ENCODE data around the gene RHOBTB1.

Gene RHOBTB1

GRCh38 chr10:60853637-60854036 lies 90.3 kb downstream of the RHOBTB1 start:
- Histone ChIP-seq H4K8ac (ENCODE audit: low read depth, low read length) (no peak overlapping the region), H2AK5ac (ENCODE audit: low read length) (no peak overlapping the region), H3K27me3 (ENCODE audit: insufficient read depth, low read length, poor library complexity) (no peaks in the 10 kb centered on the region), H3K18ac (ENCODE audit: low read length) (no peak overlapping the region), H3K9ac (ENCODE audit: low read length) (no peak overlapping the region), H3K4me1 (ENCODE audit: control insufficient read depth, low read depth, low read length) (no peaks in the 10 kb centered on the region), H3K4me2 (ENCODE audit: low read length) (no peak overlapping the region), H2BK15ac (replicated peaks; ENCODE audit: low read depth) (no peak overlapping the region), H3K56ac (ENCODE audit: low read length) (no peak overlapping the region), H3K4ac (ENCODE audit: low read depth, low read length) (no peak overlapping the region), H2BK5ac (ENCODE audit: low read length) (no peak overlapping the region), H3K36me3 (ENCODE audit: control insufficient read depth, insufficient read depth, low read length) (no peaks in the 10 kb centered on the region), H2BK120ac (ENCODE audit: low read depth, low read length) (no peak overlapping the region), H3K23ac (ENCODE audit: low read length) (no peak overlapping the region), H3K79me1 (ENCODE audit: low read length) (no peaks in the 10 kb centered on the region), H3K79me2 (ENCODE audit: control insufficient read depth, insufficient read depth, low read length) (no peaks in the 10 kb centered on the region), H3K27ac (ENCODE audit: low read depth, low read length) (no peak overlapping the region), H3K4me3 (ENCODE audit: low read length) (no peak overlapping the region), H4K5ac (ENCODE audit: low read length) (no peak overlapping the region)
- WGBS (ENCODE audit: extremely low coverage, insufficient coverage, low lambda C conversion rate): no CpG with 5 or more reads among the region's 3 CpGs
- no peak for DNase-seq

DNA sequence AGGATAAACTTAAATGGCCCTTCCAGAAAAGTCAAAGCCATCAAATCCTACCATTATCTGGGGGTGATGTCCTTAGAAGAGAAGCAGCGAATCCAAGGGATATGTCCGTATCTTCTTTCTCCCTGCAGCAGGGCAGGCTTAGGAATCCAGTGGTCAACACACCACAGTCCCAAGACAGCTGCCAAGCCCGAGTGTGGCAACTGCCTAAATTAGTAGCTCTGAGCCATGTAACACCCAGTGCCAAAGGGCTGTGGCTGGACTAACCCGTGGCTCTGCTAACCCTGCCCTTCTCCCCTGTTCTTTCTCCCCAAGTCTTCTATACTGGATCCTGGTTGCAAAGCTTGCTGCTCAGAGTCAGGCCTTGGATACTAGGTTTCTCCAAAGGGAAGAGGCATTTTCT lies 90.9 kb downstream of the RHOBTB1 start:
- no CpG with 5 or more reads among the region's 4 CpGs for WGBS (ENCODE audit: extremely low coverage, insufficient coverage, low lambda C conversion rate)

GRCh38 chr10:60849740-60850139 lies 94.2 kb downstream of the RHOBTB1 start:
- Histone ChIP-seq H3K4me1 (ENCODE audit: control insufficient read depth, low read depth, low read length) (no peaks in the 10 kb centered on the region), H3K9ac (ENCODE audit: low read length) (no peak overlapping the region), H2BK15ac (replicated peaks; ENCODE audit: low read depth) (no peak overlapping the region), H3K56ac (ENCODE audit: low read length) (no peak overlapping the region), H3K79me1 (ENCODE audit: low read length) (no peaks in the 10 kb centered on the region), H2BK120ac (ENCODE audit: low read depth, low read length) (no peak overlapping the region), H3K4me2 (ENCODE audit: low read length) (no peak overlapping the region), H3K36me3 (ENCODE audit: control insufficient read depth, insufficient read depth, low read length) (no peaks in the 10 kb centered on the region), H3K18ac (ENCODE audit: low read length) (no peak overlapping the region), H3K4me3 (ENCODE audit: low read length) (no peak overlapping the region), H3K27ac (ENCODE audit: low read depth, low read length) (no peak overlapping the region), H3K79me2 (ENCODE audit: control insufficient read depth, insufficient read depth, low read length) (no peaks in the 10 kb centered on the region), H4K8ac (ENCODE audit: low read depth, low read length) (no peak overlapping the region), H2BK5ac (ENCODE audit: low read length) (no peak overlapping the region), H2AK5ac (ENCODE audit: low read length) (no peak overlapping the region), H3K23ac (ENCODE audit: low read length) (no peak overlapping the region), H4K5ac (ENCODE audit: low read length) (no peak overlapping the region), H3K27me3 (ENCODE audit: insufficient read depth, low read length, poor library complexity) (no peaks in the 10 kb centered on the region), H3K4ac (ENCODE audit: low read depth, low read length) (no peak overlapping the region)
- no peak for DNase-seq
- no CpG with 5 or more reads among the region's 1 CpG for WGBS (ENCODE audit: extremely low coverage, insufficient coverage, low lambda C conversion rate)

More for the DNA sequence above, 90.9 kb downstream of the RHOBTB1 start:
- Histone ChIP-seq H3K36me3 (ENCODE audit: control insufficient read depth, insufficient read depth, low read length) (no peaks in the 10 kb centered on the region), H3K18ac (ENCODE audit: low read length) (no peak overlapping the region), H2BK120ac (ENCODE audit: low read depth, low read length) (no peak overlapping the region), H3K23ac (ENCODE audit: low read length) (no peak overlapping the region), H2AK5ac (ENCODE audit: low read length) (no peak overlapping the region), H3K27ac (ENCODE audit: low read depth, low read length) (no peak overlapping the region), H3K27me3 (ENCODE audit: insufficient read depth, low read length, poor library complexity) (no peaks in the 10 kb centered on the region), H3K56ac (ENCODE audit: low read length) (no peak overlapping the region), H3K9ac (ENCODE audit: low read length) (no peak overlapping the region), H4K5ac (ENCODE audit: low read length) (no peak overlapping the region), H3K4me1 (ENCODE audit: control insufficient read depth, low read depth, low read length) (no peaks in the 10 kb centered on the region), H2BK5ac (ENCODE audit: low read length) (no peak overlapping the region), H3K4me2 (ENCODE audit: low read length) (no peak overlapping the region), H4K8ac (ENCODE audit: low read depth, low read length) (no peak overlapping the region), H3K79me2 (ENCODE audit: control insufficient read depth, insufficient read depth, low read length) (no peaks in the 10 kb centered on the region), H3K4me3 (ENCODE audit: low read length) (no peak overlapping the region), H3K4ac (ENCODE audit: low read depth, low read length) (no peak overlapping the region), H2BK15ac (replicated peaks; ENCODE audit: low read depth) (no peak overlapping the region), H3K79me1 (ENCODE audit: low read length) (no peaks in the 10 kb centered on the region)
- no peak for DNase-seq

DNA sequence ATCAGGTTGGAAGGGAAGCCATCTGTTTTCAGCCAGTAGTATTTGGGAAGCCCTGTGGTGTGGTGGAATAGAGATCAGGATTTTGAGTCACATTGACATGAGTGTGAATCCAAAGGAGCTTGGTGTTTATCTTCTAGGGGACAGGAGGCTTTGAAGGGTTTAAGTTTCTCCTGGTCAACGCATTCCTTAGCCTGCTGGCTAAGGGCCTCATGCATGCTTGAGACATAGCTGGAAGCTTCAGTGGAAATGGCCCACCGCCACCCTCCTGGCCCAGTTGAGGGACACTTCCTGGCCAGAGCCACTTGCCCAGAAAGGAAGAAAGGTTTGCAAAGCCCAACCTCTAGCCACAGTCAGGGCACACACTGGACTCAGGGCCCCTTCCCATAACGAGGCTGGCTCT lies 94.8 kb downstream of the RHOBTB1 start:
- no peaks in the 10 kb centered on the region for H3K36me3 ChIP-seq (ENCODE audit: control insufficient read depth, insufficient read depth, low read length)
- H3K4ac ChIP-seq (ENCODE audit: low read depth, low read length): no peak overlapping the region
- no peak for DNase-seq
- H4K8ac ChIP-seq (ENCODE audit: low read depth, low read length): no peak overlapping the region
- H2BK15ac ChIP-seq (replicated peaks; ENCODE audit: low read depth): no peak overlapping the region
- no peak overlapping the region for H3K23ac ChIP-seq (ENCODE audit: low read length)
- no peak overlapping the region for H3K9ac ChIP-seq (ENCODE audit: low read length)
- H2AK5ac ChIP-seq (ENCODE audit: low read length): no peak overlapping the region
- WGBS (ENCODE audit: extremely low coverage, insufficient coverage, low lambda C conversion rate): no CpG with 5 or more reads among the region's 3 CpGs
- H3K4me2 ChIP-seq (ENCODE audit: low read length): no peak overlapping the region
- H4K5ac ChIP-seq (ENCODE audit: low read length): no peak overlapping the region
- H3K79me1 ChIP-seq (ENCODE audit: low read length): no peaks in the 10 kb centered on the region
- H3K79me2 ChIP-seq (ENCODE audit: control insufficient read depth, insufficient read depth, low read length): no peaks in the 10 kb centered on the region
- H3K18ac ChIP-seq (ENCODE audit: low read length): no peak overlapping the region
- no peak overlapping the region for H3K56ac ChIP-seq (ENCODE audit: low read length)
- no peak overlapping the region for H3K27ac ChIP-seq (ENCODE audit: low read depth, low read length)
- no peaks in the 10 kb centered on the region for H3K4me1 ChIP-seq (ENCODE audit: control insufficient read depth, low read depth, low read length)
- H3K27me3 ChIP-seq (ENCODE audit: insufficient read depth, low read length, poor library complexity): no peaks in the 10 kb centered on the region
- H3K4me3 ChIP-seq (ENCODE audit: low read length): no peak overlapping the region
- H2BK120ac ChIP-seq (ENCODE audit: low read depth, low read length): no peak overlapping the region
- no peak overlapping the region for H2BK5ac ChIP-seq (ENCODE audit: low read length)

GRCh38 chr10:60848680-60849079 lies 95.3 kb downstream of the RHOBTB1 start:
- no CpG with 5 or more reads among the region's 5 CpGs for WGBS (ENCODE audit: extremely low coverage, insufficient coverage, low lambda C conversion rate)
- Histone ChIP-seq H3K9ac (ENCODE audit: low read length) (no peak overlapping the region), H3K4me1 (ENCODE audit: control insufficient read depth, low read depth, low read length) (no peaks in the 10 kb centered on the region), H3K27me3 (ENCODE audit: insufficient read depth, low read length, poor library complexity) (no peaks in the 10 kb centered on the region), H3K23ac (ENCODE audit: low read length) (no peak overlapping the region), H3K27ac (ENCODE audit: low read depth, low read length) (no peak overlapping the region), H4K5ac (ENCODE audit: low read length) (no peak overlapping the region), H4K8ac (ENCODE audit: low read depth, low read length) (no peak overlapping the region), H3K4me3 (ENCODE audit: low read length) (no peak overlapping the region), H2BK15ac (replicated peaks; ENCODE audit: low read depth) (no peak overlapping the region), H2AK5ac (ENCODE audit: low read length) (no peak overlapping the region), H2BK5ac (ENCODE audit: low read length) (no peak overlapping the region), H3K56ac (ENCODE audit: low read length) (no peak overlapping the region), H3K36me3 (ENCODE audit: control insufficient read depth, insufficient read depth, low read length) (no peaks in the 10 kb centered on the region), H3K4me2 (ENCODE audit: low read length) (no peak overlapping the region), H3K79me2 (ENCODE audit: control insufficient read depth, insufficient read depth, low read length) (no peaks in the 10 kb centered on the region), H2BK120ac (ENCODE audit: low read depth, low read length) (no peak overlapping the region), H3K18ac (ENCODE audit: low read length) (no peak overlapping the region), H3K79me1 (ENCODE audit: low read length) (no peaks in the 10 kb centered on the region), H3K4ac (ENCODE audit: low read depth, low read length) (no peak overlapping the region)
- no peak for DNase-seq

DNA sequence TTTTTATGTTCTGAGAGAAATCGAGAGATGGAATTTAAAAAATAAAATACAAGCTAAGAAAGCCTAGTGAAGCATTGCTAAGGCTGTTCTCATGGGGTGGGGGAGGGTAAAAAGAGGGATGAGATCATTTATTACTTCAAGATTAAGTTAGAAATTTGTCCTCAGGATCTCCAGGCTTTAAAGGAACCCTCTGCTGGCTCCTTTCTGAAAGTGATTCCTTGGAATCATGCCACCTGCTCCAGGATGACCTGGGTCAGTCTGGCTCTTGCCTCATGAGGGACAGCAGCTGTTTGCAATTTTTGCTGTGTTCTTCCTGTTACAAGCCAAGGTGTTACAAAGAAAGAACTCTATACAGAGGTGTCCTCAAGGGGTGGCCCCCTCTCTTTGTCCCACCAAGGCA lies 95.9 kb downstream of the RHOBTB1 start:
- no peak overlapping the region for H2AK5ac ChIP-seq (ENCODE audit: low read length)
- H3K36me3 ChIP-seq (ENCODE audit: control insufficient read depth, insufficient read depth, low read length): no peaks in the 10 kb centered on the region
- H3K27ac ChIP-seq (ENCODE audit: low read depth, low read length): no peak overlapping the region
- H3K56ac ChIP-seq (ENCODE audit: low read length): no peak overlapping the region
- H3K79me1 ChIP-seq (ENCODE audit: low read length): no peaks in the 10 kb centered on the region
- H3K4ac ChIP-seq (ENCODE audit: low read depth, low read length): no peak overlapping the region
- H3K23ac ChIP-seq (ENCODE audit: low read length): no peak overlapping the region
- H2BK120ac ChIP-seq (ENCODE audit: low read depth, low read length): no peak overlapping the region
- no peaks in the 10 kb centered on the region for H3K4me1 ChIP-seq (ENCODE audit: control insufficient read depth, low read depth, low read length)
- H3K4me3 ChIP-seq (ENCODE audit: low read length): no peak overlapping the region
- no peak overlapping the region for H2BK15ac ChIP-seq (replicated peaks; ENCODE audit: low read depth)
- H4K8ac ChIP-seq (ENCODE audit: low read depth, low read length): no peak overlapping the region
- no peak overlapping the region for H3K18ac ChIP-seq (ENCODE audit: low read length)
- no peak overlapping the region for H3K4me2 ChIP-seq (ENCODE audit: low read length)
- H4K5ac ChIP-seq (ENCODE audit: low read length): no peak overlapping the region
- H3K79me2 ChIP-seq (ENCODE audit: control insufficient read depth, insufficient read depth, low read length): no peaks in the 10 kb centered on the region
- no peak overlapping the region for H2BK5ac ChIP-seq (ENCODE audit: low read length)
- no peak overlapping the region for H3K9ac ChIP-seq (ENCODE audit: low read length)
- WGBS (ENCODE audit: extremely low coverage, insufficient coverage, low lambda C conversion rate): 100% methylated on average over 1 of the region's 1 CpG
- DNase-seq: no peak
- H3K27me3 ChIP-seq (ENCODE audit: insufficient read depth, low read length, poor library complexity): no peaks in the 10 kb centered on the region

All from mesendoderm (in vitro differentiated cells).